ENCODE measurements around the gene DPH3.

Gene DPH3

GRCh38 chr3:16295298-16295890 is 30.7 kb upstream of the DPH3 start:
- Histone ChIP-seq H3K27ac (ENCODE audit: extremely low read depth, low read depth, low read length) (no peak overlapping the region), H3K4me1 (ENCODE audit: control insufficient read depth, insufficient read depth, low read length) (no peaks in the 10 kb centered on the region), H3K9me3 (ENCODE audit: control insufficient read depth, insufficient read depth, low read depth, low read length) (no peaks in the 10 kb centered on the region), H3K36me3 (ENCODE audit: control insufficient read depth in 2 of 2, insufficient read depth in 1 of 2, low read length in 2 of 2) (peaks cover 8 to 38% of the 10 kb centered on the region in 2 experiments), H3K4me3 (ENCODE audit: low read depth, low read length) (no peak overlapping the region)
- CTCF ChIA-PET = interaction anchor here (1.1 kb wide), 1 partner anchor 256 kb away, joined by 3 read pairs; no protein-coding TSS in a partner anchor
- TF ChIP-seq EGR2 (tag by site-specific recombination; IDR thresholded peaks at IDR 0.05; ENCODE audit: low read depth) = no peak
- TF ChIP-seq ZBTB8A (tag by site-specific recombination; IDR thresholded peaks at IDR 0.05) = no peak
- no peak for TF ChIP-seq ZFP3 (tag by site-specific recombination; IDR thresholded peaks at IDR 0.05; ENCODE audit: low read depth)
- no peak for TF ChIP-seq ZNF112 (tag by site-specific recombination; IDR thresholded peaks at IDR 0.05)
- TF ChIP-seq ZNF544 (tag by site-specific recombination; IDR thresholded peaks at IDR 0.05) = no peak
- no peak for TF ChIP-seq ZNF416 (tag by site-specific recombination; IDR thresholded peaks at IDR 0.05)
- TF ChIP-seq KLF16 (tag by site-specific recombination; IDR thresholded peaks at IDR 0.05) = no peak
- no peak for TF ChIP-seq ZNF768 (tag by site-specific recombination; IDR thresholded peaks at IDR 0.05)
- TF ChIP-seq, protein P1, sequence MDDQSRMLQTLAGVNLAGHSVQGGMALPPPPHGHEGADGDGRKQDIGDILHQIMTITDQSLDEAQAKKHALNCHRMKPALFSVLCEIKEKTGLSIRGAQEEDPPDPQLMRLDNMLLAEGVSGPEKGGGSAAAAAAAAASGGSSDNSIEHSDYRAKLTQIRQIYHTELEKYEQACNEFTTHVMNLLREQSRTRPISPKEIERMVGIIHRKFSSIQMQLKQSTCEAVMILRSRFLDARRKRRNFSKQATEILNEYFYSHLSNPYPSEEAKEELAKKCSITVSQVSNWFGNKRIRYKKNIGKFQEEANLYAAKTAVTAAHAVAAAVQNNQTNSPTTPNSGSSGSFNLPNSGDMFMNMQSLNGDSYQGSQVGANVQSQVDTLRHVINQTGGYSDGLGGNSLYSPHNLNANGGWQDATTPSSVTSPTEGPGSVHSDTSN (CRISPR knock-in tag; IDR thresholded peaks at IDR 0.05) = no peak
- no peak for TF ChIP-seq ZNF350 (tag by site-specific recombination; IDR thresholded peaks at IDR 0.05)
- TF ChIP-seq ZNF426 (tag by site-specific recombination; IDR thresholded peaks at IDR 0.05) = no peak
- TF ChIP-seq ZNF571 (tag by site-specific recombination; IDR thresholded peaks at IDR 0.05) = no peak
- TF ChIP-seq, protein P2, sequence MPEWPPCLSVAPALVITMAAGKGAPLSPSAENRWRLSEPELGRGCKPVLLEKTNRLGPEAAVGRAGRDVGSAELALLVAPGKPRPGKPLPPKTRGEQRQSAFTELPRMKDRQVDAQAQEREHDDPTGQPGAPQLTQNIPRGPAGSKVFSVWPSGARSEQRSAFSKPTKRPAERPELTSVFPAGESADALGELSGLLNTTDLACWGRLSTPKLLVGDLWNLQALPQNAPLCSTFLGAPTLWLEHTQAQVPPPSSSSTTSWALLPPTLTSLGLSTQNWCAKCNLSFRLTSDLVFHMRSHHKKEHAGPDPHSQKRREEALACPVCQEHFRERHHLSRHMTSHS (tag by site-specific recombination; IDR thresholded peaks at IDR 0.05) = no peak
- no peak for TF ChIP-seq KLF17 (tag by site-specific recombination; IDR thresholded peaks at IDR 0.05)
- TF ChIP-seq ZNF10 (tag by site-specific recombination; IDR thresholded peaks at IDR 0.05) = no peak
- TF ChIP-seq, protein P3, sequence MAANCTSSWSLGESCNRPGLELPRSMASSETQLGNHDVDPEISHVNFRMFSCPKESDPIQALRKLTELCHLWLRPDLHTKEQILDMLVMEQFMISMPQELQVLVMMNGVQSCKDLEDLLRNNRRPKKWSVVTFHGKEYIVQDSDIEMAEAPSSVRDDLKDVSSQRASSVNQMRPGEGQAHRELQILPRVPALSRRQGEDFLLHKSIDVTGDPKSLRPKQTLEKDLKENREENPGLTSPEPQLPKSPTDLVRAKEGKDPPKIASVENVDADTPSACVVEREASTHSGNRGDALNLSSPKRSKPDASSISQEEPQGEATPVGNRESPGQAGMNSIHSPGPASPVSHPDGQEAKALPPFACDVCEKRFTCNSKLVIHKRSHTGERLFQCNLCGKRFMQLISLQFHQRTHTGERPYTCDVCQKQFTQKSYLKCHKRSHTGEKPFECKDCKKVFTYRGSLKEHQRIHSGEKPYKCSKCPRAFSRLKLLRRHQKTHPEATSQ (tag by site-specific recombination; IDR thresholded peaks at IDR 0.05) = no peak
- POLR2A ChIA-PET = no interaction called here

- POLR2A ChIA-PET = no interaction called here
- peaks cover 8 to 37% of the 10 kb centered on the region in 2 experiments for H3K36me3 ChIP-seq (ENCODE audit: control insufficient read depth in 2 of 2, insufficient read depth in 1 of 2, low read length in 2 of 2)
- TF ChIP-seq, protein P4, sequence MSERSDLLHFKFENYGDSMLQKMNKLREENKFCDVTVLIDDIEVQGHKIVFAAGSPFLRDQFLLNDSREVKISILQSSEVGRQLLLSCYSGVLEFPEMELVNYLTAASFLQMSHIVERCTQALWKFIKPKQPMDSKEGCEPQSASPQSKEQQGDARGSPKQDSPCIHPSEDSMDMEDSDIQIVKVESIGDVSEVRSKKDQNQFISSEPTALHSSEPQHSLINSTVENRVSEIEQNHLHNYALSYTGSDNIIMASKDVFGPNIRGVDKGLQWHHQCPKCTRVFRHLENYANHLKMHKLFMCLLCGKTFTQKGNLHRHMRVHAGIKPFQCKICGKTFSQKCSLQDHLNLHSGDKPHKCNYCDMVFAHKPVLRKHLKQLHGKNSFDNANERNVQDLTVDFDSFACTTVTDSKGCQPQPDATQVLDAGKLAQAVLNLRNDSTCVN (tag by site-specific recombination; optimal IDR thresholded peaks at IDR 0.05) = no peak
- TF ChIP-seq ZNF785 (tag by site-specific recombination; IDR thresholded peaks at IDR 0.05) (no peak), BCL11A (tag by site-specific recombination; IDR thresholded peaks at IDR 0.05; ENCODE audit: low read depth) (no peak), ZEB2 (tag by site-specific recombination; IDR thresholded peaks at IDR 0.05) (no peak), ZNF544 (tag by site-specific recombination; IDR thresholded peaks at IDR 0.05) (no peak), ZNF202 (tag by site-specific recombination; IDR thresholded peaks at IDR 0.05; ENCODE audit: borderline replicate concordance) (no peak), ZNF830 (tag by site-specific recombination; IDR thresholded peaks at IDR 0.05; ENCODE audit: low read depth) (no peak), SETDB1 (IDR thresholded peaks at IDR 0.05; ENCODE audit: insufficient read length, low read length) (no peak), YY2 (tag by site-specific recombination; IDR thresholded peaks at IDR 0.05) (no peak), ZBTB17 (tag by site-specific recombination; IDR thresholded peaks at IDR 0.05) (no peak), ZNF747 (tag by site-specific recombination; IDR thresholded peaks at IDR 0.05) (no peak), ZNF341 (tag by site-specific recombination; IDR thresholded peaks at IDR 0.05; ENCODE audit: low read depth) (no peak), ZNF423 (tag by site-specific recombination; IDR thresholded peaks at IDR 0.05) (no peak)
- TF ChIP-seq, protein P5, sequence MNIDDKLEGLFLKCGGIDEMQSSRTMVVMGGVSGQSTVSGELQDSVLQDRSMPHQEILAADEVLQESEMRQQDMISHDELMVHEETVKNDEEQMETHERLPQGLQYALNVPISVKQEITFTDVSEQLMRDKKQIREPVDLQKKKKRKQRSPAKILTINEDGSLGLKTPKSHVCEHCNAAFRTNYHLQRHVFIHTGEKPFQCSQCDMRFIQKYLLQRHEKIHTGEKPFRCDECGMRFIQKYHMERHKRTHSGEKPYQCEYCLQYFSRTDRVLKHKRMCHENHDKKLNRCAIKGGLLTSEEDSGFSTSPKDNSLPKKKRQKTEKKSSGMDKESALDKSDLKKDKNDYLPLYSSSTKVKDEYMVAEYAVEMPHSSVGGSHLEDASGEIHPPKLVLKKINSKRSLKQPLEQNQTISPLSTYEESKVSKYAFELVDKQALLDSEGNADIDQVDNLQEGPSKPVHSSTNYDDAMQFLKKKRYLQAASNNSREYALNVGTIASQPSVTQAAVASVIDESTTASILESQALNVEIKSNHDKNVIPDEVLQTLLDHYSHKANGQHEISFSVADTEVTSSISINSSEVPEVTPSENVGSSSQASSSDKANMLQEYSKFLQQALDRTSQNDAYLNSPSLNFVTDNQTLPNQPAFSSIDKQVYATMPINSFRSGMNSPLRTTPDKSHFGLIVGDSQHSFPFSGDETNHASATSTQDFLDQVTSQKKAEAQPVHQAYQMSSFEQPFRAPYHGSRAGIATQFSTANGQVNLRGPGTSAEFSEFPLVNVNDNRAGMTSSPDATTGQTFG (tag by site-specific recombination; IDR thresholded peaks at IDR 0.05; ENCODE audit: borderline replicate concordance) = no peak
These were observed 30.1 kb upstream of the DPH3 start for GRCh38 chr3:16294844-16295243.

More at GRCh38 chr3:16294844-16295243, 30.1 kb upstream of the DPH3 start:
- H3K9me3 ChIP-seq (ENCODE audit: control insufficient read depth, insufficient read depth, low read depth, low read length) = no peaks in the 10 kb centered on the region
- H3K4me3 ChIP-seq (ENCODE audit: low read depth, low read length) = no peak overlapping the region
- no peaks in the 10 kb centered on the region for H3K4me1 ChIP-seq (ENCODE audit: control insufficient read depth, insufficient read depth, low read length)
- CTCF ChIA-PET = interaction anchor here (0.5 to 1.1 kb wide), 2 partner anchors 257 to 419 kb away, joined by 3 read pairs; no protein-coding TSS in a partner anchor
- H3K27ac ChIP-seq (ENCODE audit: extremely low read depth, low read depth, low read length) = no peak overlapping the region
